Kidney (tissue), 14 donors: ENCODE measurements around the gene ZNF610. TPM values are rescaled to one million over a fixed set of nuclear protein-coding genes. Genes with fewer than 3 reads are reported as not detected.
A peak's percentile ranks its signal among the peaks of the same experiment; 100 is the strongest.

Experiments used
- DNase-seq, 5 donors: peaks; one replicate each; pipeline ENCODE4 v3.0.0-alpha.2; 2013 to 2020
- FAIRE-seq: peaks from 2 replicates; lab custom pipeline; 2012; peaks lifted over from hg19 to GRCh38; lab: Jason Lieb, UNC
- H3K27ac ChIP-seq, 2 donors: one replicate each; pipeline ENCODE4 v1.7.0; 2013; ENCODE audit warnings: low read depth in 2 of 2, low read length in 2 of 2, inconsistent platforms in 1 of 2
- H3K27me3 ChIP-seq: one replicate; pipeline ENCODE4 v1.7.1; 2013; ENCODE audit warnings: low read length, inconsistent platforms; ENCODE audit not compliant: control insufficient read depth, insufficient read depth
- H3K36me3 ChIP-seq, 3 donors: one replicate each; pipeline versions ENCODE4 v1.7.0 to v1.7.1; 2013; ENCODE audit warnings: low read length in 3 of 3, control low read depth in 1 of 3, inconsistent platforms in 1 of 3; ENCODE audit not compliant: insufficient read depth in 3 of 3, control insufficient read depth in 2 of 3
- H3K4me1 ChIP-seq, 3 donors: one replicate each; pipeline versions ENCODE4 v1.7.0 to v1.7.1; 2013; ENCODE audit warnings: low read length in 3 of 3, inconsistent platforms in 1 of 3, low read depth in 1 of 3; ENCODE audit not compliant: control insufficient read depth in 2 of 3, insufficient read depth in 2 of 3
- H3K4me3 ChIP-seq, 3 donors: one replicate each; pipeline versions ENCODE4 v1.7.0 to v1.8.1; 2013; ENCODE audit warnings: low read length in 3 of 3, control low read depth in 1 of 3, inconsistent platforms in 1 of 3
- H3K9ac ChIP-seq, 3 donors: one replicate each; pipeline versions ENCODE4 v1.7.0 to v1.7.1; 2013; ENCODE audit warnings: low read length in 3 of 3, control low read depth in 1 of 3, inconsistent platforms in 1 of 3
- H3K9me3 ChIP-seq, 3 donors: one replicate each; pipeline versions ENCODE4 v1.7.0 to v1.7.1; 2013; ENCODE audit warnings: low read length in 3 of 3, control low read depth in 1 of 3, inconsistent platforms in 1 of 3; ENCODE audit not compliant: control insufficient read depth in 2 of 3, insufficient read depth in 1 of 3
- intact Hi-C: fragments of 100-400 bp; cut with DNase I; formaldehyde crosslinking; loops from one replicate; pipeline ENCODE4 v1.11.1; 2022
- polyA plus RNA-seq: library from polyadenylated mRNA; stranded (reverse); fragments of 350-450 nt; fragmentation: Illumina TruSeq; extraction: RNeasy Lipid Tissue Mini Kit (QIAGEN cat#74804); gene quantifications from one replicate; pipeline ENCODE4 v1.2.3, GENCODE V29; 2014; ENCODE audit warnings: low read depth, low replicate concordance; ENCODE audit not compliant: insufficient read depth
- total RNA-seq: library from RNA; stranded (reverse); fragmentation: NEBNext Ultra II Directional; extraction: Animal tissue kit (Norgen Biotek cat#: 25700); gene quantifications from one replicate; pipeline ENCODE4 v1.2.1, GENCODE V29; 2021
- TF ChIP-seq, protein P1 (sequence below): IDR thresholded peaks from 3 replicates; pipeline ENCODE4 v1.5.1; 2012; ENCODE audit warnings: mild to moderate bottlenecking, moderate library complexity, borderline replicate concordance; ENCODE audit not compliant: insufficient read depth; ENCODE audit errors: extremely low read depth
- donor health status: control.
- donor health status: control.
- donor health status: control.
- donor health status: control.
- donor health status: control.
- donor health status: DM: yes; HTN: yes; CAD: no.
- donor health status: Normal renal cell carcinoma (clear cell type).

The ZNF610 gene
- total and polyA plus RNA-seq, 2 donors from 2014 or later = 4.2 to 4.9 TPM

DNA sequence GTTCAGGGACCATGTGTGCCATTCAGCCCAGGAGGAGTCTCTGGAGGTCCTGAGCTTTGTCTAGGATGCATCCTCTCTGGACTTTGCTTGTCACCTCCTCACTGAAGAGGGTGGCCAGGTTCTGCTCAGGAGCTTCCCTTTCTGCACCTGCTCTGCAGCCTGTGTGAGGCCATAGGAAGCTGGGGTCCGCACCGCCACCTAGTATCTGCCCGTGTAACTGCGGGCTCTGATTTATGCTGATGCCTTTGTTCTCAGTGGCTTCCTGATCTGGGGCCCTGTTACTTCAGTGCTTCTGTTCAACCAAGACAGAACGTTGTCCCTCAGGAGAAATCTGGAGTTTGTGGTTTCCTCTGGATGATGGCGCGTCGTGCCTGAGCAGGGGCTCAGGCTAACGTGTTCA, 15.5 kb downstream of the ZNF610 start:
- no peaks in the 10 kb centered on the region for H3K27me3 ChIP-seq
- intact Hi-C loops = no loop called here
- DNase-seq (peak in 2 of 5 donors; percentile 8 to 12), FAIRE-seq (no peak)
- H3K27ac ChIP-seq = no peak overlapping the region
- no peaks in the 10 kb centered on the region for H3K4me1 ChIP-seq
- H3K36me3 ChIP-seq = peaks cover 4 to 49% (median 12%) of the 10 kb centered on the region in 3 donors
- TF ChIP-seq, protein P1, sequence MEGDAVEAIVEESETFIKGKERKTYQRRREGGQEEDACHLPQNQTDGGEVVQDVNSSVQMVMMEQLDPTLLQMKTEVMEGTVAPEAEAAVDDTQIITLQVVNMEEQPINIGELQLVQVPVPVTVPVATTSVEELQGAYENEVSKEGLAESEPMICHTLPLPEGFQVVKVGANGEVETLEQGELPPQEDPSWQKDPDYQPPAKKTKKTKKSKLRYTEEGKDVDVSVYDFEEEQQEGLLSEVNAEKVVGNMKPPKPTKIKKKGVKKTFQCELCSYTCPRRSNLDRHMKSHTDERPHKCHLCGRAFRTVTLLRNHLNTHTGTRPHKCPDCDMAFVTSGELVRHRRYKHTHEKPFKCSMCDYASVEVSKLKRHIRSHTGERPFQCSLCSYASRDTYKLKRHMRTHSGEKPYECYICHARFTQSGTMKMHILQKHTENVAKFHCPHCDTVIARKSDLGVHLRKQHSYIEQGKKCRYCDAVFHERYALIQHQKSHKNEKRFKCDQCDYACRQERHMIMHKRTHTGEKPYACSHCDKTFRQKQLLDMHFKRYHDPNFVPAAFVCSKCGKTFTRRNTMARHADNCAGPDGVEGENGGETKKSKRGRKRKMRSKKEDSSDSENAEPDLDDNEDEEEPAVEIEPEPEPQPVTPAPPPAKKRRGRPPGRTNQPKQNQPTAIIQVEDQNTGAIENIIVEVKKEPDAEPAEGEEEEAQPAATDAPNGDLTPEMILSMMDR = no peak
- no peak overlapping the region for H3K4me3 ChIP-seq
- H3K9ac ChIP-seq = no peak overlapping the region
- H3K9me3 ChIP-seq = no peaks in the 10 kb centered on the region

DNA sequence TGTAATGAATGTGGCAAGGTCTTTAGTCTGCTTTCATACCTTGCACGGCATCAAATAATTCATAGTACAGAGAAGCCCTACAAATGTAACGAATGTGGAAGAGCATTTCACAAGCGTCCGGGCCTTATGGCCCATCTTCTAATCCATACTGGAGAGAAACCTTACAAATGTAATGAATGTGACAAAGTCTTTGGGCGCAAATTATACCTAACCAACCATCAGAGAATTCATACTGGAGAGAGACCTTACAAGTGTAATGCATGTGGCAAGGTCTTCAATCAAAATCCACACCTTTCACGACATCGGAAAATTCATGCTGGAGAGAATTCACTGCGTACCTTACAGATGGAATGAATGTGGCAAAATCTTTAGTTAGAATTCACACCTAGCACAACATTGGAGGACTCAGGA, 30.4 kb downstream of the ZNF610 start:
- FAIRE-seq (no peak), DNase-seq (no peak)
- Histone ChIP-seq H3K9ac (no peak overlapping the region), H3K27me3 (no peaks in the 10 kb centered on the region), H3K4me1 (peaks cover 0 to 2% (median 0%) of the 10 kb centered on the region in 3 donors), H3K36me3 (peaks cover 6 to 14% (median 11%) of the 10 kb centered on the region in 3 donors), H3K4me3 (peak overlapping the region in 1 of 3 donors; percentile 17), H3K27ac (no peak overlapping the region), H3K9me3 (peaks cover 6 to 40% (median 16%) of the 10 kb centered on the region in 3 donors)
- TF ChIP-seq, protein P1 = no peak
- intact Hi-C loops = no loop called here

DNA sequence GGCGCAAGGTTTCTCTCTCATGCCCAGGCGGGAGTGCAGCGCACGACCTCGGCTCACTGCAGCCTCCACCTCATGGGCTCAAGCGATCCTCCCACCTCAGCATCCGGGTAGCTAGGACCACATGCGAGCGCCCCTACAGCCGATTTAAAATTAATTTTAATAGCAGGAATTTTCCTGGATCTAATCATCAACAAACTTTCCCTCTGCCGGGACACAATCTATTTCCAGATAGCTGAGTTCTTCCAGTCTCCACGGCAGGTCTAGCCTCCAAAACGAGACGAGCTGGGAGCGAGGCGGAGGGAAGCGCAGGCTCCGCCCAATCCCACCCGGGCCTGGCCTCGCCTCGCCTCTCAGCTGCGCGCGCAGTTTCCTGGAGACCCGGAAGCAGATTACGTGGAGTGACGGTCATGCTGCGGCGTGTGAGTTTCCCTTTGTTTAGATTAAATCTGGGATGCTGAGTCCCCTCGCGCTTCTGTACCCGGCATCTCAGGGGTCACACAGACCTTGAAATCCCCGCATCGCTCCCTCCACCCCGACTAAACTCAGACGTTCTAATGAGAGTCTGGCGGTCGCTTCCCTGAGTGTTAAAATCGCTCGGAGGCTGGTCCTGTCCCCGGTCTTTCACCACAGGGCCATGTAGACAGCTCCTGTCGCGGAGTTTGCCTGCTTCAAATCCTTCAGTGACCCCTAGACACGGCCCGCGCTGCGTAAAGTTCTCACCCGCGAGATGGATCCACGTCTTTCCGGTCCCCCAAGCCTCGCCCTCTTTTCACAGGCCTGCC, 33.7 kb downstream of the ZNF610 start, which contains the start of gene ZNF880:
ZNF880 (plus strand) TSS at position 365 of the 782 bp plus-strand sequence; CDS start at position 408, 43 bp downstream.
- intact Hi-C loops = no loop called here
- Histone ChIP-seq H3K4me1 (peaks cover 0 to 2% (median 0%) of the 10 kb centered on the region in 3 donors), H3K4me3 (peak within 1 kb of the TSS; percentile 90 to 99 (median 90)), H3K36me3 (peaks cover 10 to 23% (median 21%) of the 10 kb centered on the region in 3 donors), H3K27ac (peak within 1 kb of the TSS; percentile 98), H3K9ac (peak within 1 kb of the TSS; percentile 69 to 98 (median 87)), H3K9me3 (peaks cover 4 to 26% (median 16%) of the 10 kb centered on the region in 3 donors), H3K27me3 (no peaks in the 10 kb centered on the region)
- TF ChIP-seq, protein P1 = no peak
- no peak for FAIRE-seq
- DNase-seq = peak; percentile 96 to 99 (median 98)
